CD4-positive, alpha-beta T cell treated with Interleukin-4 for 1 hour (primary cell): Measurements from ENCODE around the gene TOX2.

Experiments used
- DNase-seq, 2 donors: peaks; one replicate each; pipeline ENCODE4 v3.0.0-alpha.2; 2020 to 2022

The TOX2 gene

DNA sequence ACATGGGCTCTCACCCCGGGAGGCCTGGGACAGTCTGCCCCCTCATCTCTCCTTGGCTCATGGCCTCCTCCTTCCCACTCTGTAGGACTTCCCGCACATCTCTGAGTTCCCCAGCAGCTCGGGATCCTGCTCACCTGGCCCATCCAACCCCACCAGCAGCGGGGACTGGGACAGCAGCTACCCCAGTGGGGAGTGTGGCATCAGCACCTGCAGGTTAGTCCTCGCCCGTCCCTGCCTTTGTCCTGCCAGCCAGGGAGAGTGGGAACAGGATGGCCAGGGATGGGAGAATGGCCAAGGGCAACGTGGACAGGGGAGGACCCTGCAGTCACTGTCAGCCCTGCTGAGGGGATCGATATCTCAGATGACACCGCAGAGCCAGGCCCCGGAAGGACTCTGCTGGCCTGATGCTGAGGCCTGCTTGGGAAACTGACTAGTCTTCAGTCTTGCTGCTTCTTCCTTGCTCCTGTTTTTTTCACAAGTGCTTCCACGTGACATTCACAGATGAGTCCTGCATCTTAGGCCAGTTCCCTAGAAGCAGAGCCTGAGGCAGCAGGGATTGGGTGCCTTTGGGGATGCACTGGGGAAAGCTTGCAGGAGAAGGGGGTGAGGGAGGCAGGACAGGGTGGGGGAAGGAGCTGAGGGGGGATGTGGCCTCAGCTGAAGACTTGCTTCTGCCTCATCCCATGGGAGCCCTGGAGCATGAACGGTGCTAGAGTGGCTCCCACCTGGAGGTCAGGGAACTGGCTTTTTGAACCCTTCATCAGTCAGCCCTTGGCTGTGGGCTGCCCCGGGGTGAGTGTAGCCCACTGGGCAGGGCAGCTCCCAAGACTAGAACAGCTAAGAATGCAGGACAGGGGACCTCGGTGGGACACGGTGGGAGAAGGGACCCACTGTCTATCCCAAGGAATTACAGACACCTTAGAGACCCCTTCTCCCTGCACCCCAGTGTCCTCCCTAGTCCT, 152.3 kb downstream of the TOX2 start:
- DNase-seq, result no peak

DNA sequence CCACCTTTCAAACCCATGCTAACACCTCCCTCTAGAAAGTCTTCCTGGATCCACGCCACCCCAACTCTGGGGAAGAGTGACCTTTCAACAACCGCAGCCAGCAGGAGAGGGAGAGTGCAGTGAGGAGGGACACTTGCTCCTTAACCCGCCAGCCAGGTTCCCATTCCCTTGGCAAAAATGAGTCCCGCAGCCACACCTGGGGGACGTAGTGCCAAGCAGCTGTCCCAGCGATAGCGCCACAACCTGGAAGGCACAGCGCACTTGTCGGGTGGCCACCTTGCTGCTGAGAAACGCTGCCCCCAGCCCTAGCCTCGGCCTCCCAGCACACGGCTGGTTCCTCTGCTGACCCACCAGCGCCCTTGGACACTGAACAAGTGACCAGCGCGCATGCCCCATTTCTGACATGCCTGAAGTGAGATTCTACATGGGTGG, 153.0 kb downstream of the TOX2 start:
- DNase-seq, result no peak

DNA sequence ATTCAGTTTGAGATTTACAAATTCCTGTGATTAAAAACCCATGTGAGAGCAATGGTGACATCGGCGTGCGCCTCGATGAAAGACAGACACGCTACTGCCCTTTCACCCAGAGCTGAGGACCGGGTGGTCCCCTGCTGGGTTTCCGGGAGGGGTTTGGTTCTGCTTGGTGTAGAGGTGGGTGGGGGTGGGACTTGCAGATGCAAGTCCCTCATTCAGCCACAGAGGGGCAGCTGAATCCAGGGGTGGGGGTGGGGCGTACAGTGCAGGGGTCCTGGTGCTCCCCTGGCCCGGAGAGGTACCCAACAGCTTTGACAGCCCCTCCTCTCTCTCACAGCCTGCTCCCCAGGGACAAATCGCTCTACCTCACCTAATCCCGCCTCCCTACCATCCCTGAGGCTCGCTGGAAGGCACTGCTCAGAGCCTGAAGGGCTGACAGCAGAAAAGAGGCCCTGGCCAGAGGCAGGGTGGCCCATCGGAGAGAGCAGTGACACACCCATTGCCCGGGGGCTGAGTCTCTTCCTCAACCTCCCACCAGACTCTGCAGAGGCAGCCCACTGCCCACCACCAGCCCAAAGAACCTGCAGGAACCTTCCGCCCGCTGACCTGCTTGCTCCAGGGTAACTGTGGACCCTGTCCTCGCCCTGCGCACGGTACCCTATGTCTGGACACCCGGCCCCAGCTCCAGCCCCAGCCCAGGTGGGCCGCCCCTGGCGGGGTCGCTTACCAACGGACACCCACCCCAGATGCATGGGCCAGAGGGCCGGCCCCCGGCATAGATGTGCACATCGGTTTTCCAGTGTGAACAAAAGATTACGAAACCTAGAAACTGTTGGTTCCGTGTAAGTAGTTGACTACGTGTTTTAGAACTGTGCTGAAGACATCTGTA, 153.9 kb downstream of the TOX2 start:
- DNase-seq, result no peak

DNA sequence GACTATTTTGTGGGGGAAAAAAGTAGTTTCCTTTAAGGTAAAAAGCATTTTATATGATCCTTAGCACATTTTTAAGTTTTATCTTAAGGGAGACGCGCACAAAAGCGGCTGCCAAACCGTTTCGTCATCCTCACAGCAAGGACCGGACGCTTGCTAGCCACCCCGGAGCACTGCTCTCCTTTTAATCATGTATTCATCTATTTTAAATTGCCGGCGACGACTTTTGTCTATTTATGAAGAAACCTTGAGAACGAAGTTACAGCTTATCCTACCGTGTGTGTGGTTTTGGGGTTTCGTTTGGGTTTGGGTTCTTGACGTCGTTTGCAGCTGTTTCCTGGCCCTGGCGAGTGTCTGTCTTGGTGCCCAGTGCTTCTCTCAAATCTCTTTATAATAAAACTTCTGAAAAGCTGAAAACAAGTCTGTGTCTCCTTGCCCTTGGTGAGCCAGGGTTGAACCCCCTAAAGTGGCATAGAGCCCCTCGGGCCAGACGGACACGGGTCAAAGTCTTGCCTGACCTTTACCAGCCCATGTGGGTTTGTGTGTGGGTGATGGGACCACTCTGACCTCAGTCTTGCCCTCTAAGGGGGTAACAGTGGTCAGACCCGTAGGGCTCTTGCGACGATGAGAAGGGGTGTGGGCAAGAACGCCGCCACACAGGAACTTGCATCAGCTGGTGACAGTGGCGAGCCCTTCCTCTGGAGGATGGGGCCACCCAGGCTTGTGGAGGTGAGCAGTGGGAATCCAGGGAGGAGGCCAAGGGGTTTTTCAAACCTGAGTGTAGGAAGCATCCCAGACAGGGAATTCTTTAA, 154.8 kb downstream of the TOX2 start:
- peak; percentile 78 to 87 for DNase-seq

- peak; percentile 62 to 71 for DNase-seq
Observed at GRCh38 chr20:44070139-44070900, 155.7 kb downstream of the TOX2 start.

GRCh38 chr20:44071057-44071456, 156.4 kb downstream of the TOX2 start:
- no peak for DNase-seq

- no peak for DNase-seq
Observed at GRCh38 chr20:44071526-44072111, 157.0 kb downstream of the TOX2 start.

GRCh38 chr20:44072384-44072783, 157.7 kb downstream of the TOX2 start:
- no peak for DNase-seq

DNA sequence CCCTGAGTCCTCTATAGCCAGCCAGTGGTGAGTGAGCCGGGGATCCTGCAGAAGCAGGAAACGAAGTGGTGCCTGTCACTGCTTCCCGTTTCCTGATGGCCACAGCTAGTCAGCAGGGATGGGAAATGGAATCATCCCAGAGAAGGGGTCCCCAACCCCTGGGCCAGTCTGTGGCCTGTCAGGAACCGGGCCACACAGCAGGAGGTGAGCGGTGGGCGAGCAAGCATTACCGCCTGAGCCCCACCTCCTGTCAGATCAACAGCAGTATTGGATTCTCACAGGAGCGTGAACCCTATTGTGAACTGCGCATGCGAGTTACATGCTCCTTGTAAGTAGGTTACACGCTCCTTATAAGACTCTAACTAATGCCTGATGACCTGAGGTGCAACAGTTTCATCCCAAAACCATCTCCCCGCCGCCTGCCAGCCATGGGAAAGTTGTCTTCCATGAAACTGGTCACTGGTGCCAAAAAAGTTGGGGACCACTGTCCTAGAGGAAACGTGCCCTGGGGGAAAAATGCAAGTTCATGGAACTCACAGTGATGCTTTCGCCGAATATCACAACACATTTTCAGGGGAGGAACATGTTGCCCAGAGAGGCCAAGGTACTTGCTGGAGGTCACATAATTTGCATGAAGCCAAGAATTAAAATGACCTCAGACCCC, 158.5 kb downstream of the TOX2 start:
- DNase-seq, result no peak

DNA sequence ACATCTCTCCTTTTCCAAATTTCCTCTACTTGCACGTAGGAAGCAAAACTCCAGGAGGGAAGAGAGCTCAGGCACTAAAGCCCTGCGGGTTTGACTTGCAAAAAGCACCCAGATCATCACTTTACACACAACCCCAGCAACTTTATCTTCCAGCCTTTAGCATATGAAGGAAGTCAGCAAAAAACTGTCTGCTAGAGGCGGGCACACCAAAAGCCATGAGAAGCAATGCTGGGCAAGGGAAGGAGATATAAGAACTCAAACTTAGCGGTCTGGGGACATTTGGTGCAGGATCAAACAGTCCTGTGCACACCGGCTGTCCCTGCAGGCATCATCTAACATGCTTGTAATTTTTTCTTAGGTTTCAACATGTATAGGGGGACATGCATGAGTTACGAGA, 159.0 kb downstream of the TOX2 start:
- DNase-seq, result no peak

DNA sequence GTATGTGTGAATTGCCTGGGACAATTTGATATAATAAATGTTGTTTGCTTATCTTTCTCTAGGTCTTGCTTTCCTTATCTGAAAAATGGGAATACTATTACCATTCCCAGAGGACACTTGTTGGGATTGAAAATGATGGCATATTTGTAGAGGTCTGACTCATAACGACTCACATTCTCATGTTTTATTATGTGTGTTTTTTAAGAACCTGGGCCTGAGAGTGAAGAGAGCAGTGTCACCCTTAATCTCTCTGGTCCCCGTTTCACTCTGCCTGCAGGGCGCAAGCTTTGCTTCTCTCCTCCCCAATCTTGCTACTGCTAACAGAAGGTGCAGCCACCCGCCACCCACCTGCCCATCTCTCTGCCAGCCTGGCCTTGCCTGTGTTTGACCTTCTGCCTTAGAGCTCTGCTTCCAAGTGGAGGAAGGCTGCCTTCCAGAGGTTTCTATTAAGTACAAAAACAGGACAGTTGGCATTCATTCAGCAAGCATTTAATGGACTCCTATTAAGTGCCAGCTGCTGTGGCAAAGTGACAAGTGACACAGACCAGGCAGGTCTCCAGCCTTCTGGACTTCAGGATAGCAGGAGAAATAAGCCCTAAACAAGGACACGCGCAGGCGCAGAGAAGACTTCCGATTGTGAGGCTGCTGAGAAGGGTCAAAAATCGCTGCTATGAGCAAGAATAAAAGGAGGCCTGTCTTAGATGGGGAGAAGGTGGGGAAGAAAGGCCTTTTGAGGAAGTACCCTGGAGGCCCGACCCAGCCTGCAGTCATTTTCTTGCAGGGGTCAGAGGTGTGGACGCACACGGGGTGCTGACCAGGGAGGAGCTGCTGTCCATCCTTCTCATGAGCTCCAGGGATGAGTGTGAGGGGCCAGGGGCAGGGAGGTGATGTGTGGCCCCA, 159.8 kb downstream of the TOX2 start:
- no peak for DNase-seq

DNA sequence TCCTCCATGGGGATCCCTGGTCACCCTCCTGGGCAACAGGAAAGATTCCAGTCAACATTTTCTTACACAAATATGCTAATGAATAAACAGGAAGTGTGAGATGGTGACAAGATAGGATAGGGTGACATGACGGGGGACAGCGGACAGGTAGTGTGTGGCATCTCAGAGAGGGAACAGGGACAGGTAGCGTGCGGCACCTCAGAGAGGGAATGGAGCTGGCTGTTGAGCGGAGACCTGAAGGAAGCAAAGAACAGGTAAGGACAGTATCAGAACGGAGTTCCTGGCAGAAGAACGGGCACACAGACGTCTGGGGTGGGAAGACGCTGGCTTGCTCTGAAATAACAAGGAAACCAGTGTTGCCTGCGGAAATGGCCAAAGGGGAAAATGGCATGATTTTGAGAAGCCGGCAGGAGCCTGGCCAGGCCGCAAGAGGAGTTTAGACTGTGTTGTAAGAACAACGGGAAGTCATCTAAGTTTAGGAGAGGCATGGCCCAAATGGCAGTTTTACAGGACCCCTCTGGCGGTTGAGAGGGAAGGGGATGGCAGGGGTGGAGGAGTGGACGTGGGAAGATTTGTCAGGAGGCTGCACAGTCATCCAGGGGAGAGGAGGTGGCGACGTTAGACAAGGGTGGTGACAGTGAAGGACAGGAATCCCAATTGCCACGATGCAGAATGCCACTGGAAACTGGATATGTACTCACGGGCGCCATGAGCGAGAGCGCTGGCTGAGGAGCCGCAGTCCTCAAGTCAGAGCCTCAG, 160.7 kb downstream of the TOX2 start:
- no peak for DNase-seq

GRCh38 chr20:44075950-44076232, 161.2 kb downstream of the TOX2 start:
- no peak for DNase-seq

DNA sequence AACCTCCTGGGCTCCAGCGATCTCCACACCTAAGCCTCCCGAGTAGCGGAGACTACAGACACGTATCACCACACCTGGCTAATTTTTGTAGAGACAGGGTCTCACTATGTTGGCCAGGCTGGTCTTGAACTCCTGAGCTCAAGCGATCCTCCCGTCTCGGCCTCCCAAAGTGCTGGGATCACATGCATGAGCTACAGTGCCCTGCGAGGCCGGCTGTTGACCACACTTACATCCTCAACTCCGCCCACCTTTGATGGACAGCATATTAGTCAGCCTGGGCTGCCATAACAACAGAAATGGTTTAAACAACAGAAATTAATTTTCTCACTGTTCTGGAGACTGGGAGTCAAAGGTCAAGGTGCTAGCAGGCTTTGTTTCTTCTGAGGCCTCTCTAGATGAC, 164.6 kb downstream of the TOX2 start:
- DNase-seq, result no peak

GRCh38 chr20:44080064-44080463, 165.4 kb downstream of the TOX2 start:
- DNase-seq, result no peak

DNA sequence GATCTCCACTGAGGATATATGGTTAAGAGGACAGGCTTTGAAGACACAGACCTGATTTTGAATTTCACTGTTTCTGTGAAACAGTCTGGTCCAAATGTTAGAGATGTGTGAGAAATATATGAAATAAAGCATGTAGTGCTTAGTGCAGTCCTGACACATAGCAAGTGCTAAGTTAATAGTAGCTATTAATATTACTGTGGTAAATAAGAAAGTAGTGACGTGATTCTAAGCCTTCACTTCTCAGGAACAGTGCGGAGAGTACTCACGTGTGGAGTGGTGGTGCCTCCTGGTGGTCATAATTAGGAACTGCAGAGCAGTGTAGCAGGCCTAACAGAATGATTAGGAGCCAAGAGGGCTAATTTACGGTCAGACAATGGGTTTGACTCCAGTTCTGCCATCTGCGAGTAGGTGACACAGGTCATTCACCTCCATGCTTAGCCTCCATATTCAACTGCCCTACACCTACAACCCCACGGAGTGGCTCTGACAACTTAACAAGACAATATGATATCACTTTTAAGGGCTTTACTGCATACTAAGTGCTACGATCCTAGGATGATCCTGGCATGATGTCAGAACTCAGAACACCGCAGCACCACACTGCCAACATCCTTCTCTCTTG, 166.1 kb downstream of the TOX2 start:
- DNase-seq, result peak; percentile 84

DNA sequence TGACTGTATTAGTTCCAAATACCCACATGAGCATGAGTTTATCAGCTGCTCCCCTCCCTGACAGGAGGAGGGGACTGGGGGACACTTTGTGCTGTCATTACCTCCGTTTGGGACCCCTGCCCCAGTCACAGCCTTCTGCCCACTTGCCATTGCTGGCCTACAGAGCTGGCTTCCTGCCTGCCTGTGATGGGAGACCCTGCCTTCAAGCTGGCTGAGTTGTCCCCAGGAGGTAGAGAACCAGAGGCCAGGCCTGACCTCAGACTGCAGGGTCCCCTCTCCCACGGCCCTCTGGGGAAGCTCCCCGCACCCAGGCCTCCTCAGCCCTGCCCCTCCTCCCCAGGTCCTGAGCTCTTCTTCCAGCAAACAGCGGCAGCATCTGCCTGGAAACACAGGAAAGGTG, 166.8 kb downstream of the TOX2 start:
- no peak for DNase-seq

DNA sequence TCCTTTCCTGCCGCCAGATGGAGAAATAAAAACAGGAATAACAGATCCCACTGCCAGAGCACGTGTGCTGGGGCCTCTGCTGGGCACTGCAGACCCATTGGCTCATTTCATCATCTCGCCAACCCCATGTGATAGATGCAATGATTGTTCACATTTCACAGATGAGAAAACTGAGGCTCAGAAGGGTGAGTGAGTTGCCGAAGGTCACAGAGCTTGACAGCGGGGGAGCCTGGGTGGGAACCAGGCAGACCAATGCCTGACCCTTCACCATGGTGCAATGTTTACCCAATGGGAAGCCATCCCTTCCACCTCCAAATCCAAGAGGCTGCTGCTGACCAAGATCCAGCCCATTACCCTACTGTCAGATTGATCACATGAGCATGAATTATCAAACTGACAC, 167.2 kb downstream of the TOX2 start:
- DNase-seq, result no peak
